Hypothalamus (tissue), 51 donors: ENCODE data around the gene THRB.

ENCODE experiments used
- DNase-seq, 51 donors: peaks; one replicate each; lab custom pipeline; 2025; lab: John Stamatoyannopoulos, UW

THRB gene

GRCh38 chr3:24494618-24495325 is at the start of gene THRB:
Gene THRB (minus strand): TSS chr3:24494850.
- peak in 47 of 51 donors; percentile 16 to 84 (median 63) for DNase-seq

- DNase-seq: no peak
Measured at GRCh38 chr3:24541935-24542334, 47.3 kb upstream of the THRB start.

GRCh38 chr3:24540821-24541220 is 46.2 kb upstream of the THRB start:
- no peak for DNase-seq

GRCh38 chr3:24539699-24540098 is 45.0 kb upstream of the THRB start:
- no peak for DNase-seq

- peak in 5 of 51 donors; percentile 1 to 21 (median 5) for DNase-seq
Measured at GRCh38 chr3:24538891-24539290, 44.2 kb upstream of the THRB start.

GRCh38 chr3:24533561-24534193 is 39.0 kb upstream of the THRB start:
- DNase-seq: no peak

- DNase-seq: no peak
Measured at GRCh38 chr3:24530471-24530870, 35.8 kb upstream of the THRB start.

GRCh38 chr3:24529210-24529609 is 34.6 kb upstream of the THRB start:
- no peak for DNase-seq

- DNase-seq: no peak
Measured at GRCh38 chr3:24526640-24527212, 32.1 kb upstream of the THRB start.

- DNase-seq: no peak
Measured at GRCh38 chr3:24525557-24525956, 30.9 kb upstream of the THRB start.

- no peak for DNase-seq
Measured at GRCh38 chr3:24525022-24525421, 30.4 kb upstream of the THRB start.

- no peak for DNase-seq
Measured at GRCh38 chr3:24523988-24524727, 29.5 kb upstream of the THRB start.

GRCh38 chr3:24523215-24523614 is 28.6 kb upstream of the THRB start:
- DNase-seq: no peak

- peak in 3 of 51 donors; percentile 5 to 28 (median 25) for DNase-seq
Measured at GRCh38 chr3:24522146-24522579, 27.5 kb upstream of the THRB start.

GRCh38 chr3:24521420-24522145 is 26.9 kb upstream of the THRB start:
- peak in 30 of 51 donors; percentile 2 to 66 (median 36) for DNase-seq

GRCh38 chr3:24520976-24521419 is 26.3 kb upstream of the THRB start:
- DNase-seq: no peak

- DNase-seq: no peak
Measured at GRCh38 chr3:24520101-24520495, 25.4 kb upstream of the THRB start.

GRCh38 chr3:24519368-24520100 is 24.9 kb upstream of the THRB start:
- DNase-seq: peak in 1 of 51 donors; percentile 4

GRCh38 chr3:24518990-24519367 is 24.3 kb upstream of the THRB start:
- peak in 1 of 51 donors; percentile 1 for DNase-seq

GRCh38 chr3:24514119-24514518 is 19.5 kb upstream of the THRB start:
- DNase-seq: no peak
